ENCODE data around the gene CARNS1. TPM values are rescaled to one million over a fixed set of nuclear protein-coding genes. Genes with fewer than 3 reads are reported as not detected.

Gene CARNS1
- total RNA-seq (2022), result 0.07 TPM in 1 of 2 replicates, not detected in the other
- percentile 12 among the genes with signal in this experiment for Bru-seq, nascent RNA
- percentile 18 among the genes with signal in this experiment for BruChase-seq, experiment 1, labeled RNA remaining after a 6-hour chase
- percentile 16 among the genes with signal in this experiment for BruChase-seq, experiment 2, labeled RNA remaining after a 2-hour chase
- long read RNA-seq, partial matches to known transcripts, result 1 of 1 reads
- long read RNA-seq, other reads (novel, unspliced or antisense), result 0 of 1 reads

GRCh38 chr11:67415501-67416304 lies at the start of gene CARNS1:
Gene CARNS1, plus strand, starts transcription at chr11:67415678. Its CDS starts 522 bp downstream, at chr11:67416200.
- peak within 1 kb of the TSS; percentile 46 for H3K27ac Mint-ChIP-seq (ENCODE audit: low read depth, unreplicated experiment)
- BruUV-seq (replicated peaks), result no TSS peak
- intact Hi-C loops (cut with micrococcal nuclease), result no loop called here
- H3K36me3 Mint-ChIP-seq (ENCODE audit: insufficient read depth, unreplicated experiment), result peaks cover 5% of the 10 kb centered on the region
- TF ChIP-seq, protein P1, sequence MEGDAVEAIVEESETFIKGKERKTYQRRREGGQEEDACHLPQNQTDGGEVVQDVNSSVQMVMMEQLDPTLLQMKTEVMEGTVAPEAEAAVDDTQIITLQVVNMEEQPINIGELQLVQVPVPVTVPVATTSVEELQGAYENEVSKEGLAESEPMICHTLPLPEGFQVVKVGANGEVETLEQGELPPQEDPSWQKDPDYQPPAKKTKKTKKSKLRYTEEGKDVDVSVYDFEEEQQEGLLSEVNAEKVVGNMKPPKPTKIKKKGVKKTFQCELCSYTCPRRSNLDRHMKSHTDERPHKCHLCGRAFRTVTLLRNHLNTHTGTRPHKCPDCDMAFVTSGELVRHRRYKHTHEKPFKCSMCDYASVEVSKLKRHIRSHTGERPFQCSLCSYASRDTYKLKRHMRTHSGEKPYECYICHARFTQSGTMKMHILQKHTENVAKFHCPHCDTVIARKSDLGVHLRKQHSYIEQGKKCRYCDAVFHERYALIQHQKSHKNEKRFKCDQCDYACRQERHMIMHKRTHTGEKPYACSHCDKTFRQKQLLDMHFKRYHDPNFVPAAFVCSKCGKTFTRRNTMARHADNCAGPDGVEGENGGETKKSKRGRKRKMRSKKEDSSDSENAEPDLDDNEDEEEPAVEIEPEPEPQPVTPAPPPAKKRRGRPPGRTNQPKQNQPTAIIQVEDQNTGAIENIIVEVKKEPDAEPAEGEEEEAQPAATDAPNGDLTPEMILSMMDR (IDR thresholded peaks at IDR 0.05; ENCODE audit: unreplicated experiment), result no peak
- H3K9me3 Mint-ChIP-seq (ENCODE audit: unreplicated experiment), result no peaks in the 10 kb centered on the region
- DNase-seq (ENCODE audit: unreplicated experiment), result no peak
- ChIA-PET POLR2A (interaction anchor here (0.6 kb wide), 1 partner anchor 704 kb away, joined by 4 read pairs; no protein-coding TSS in a partner anchor), CTCF (no interaction called here)
- H3K4me3 Mint-ChIP-seq (ENCODE audit: unreplicated experiment), result peak within 1 kb of the TSS; percentile 16
- peaks cover 8% of the 10 kb centered on the region for H3K4me1 Mint-ChIP-seq (ENCODE audit: insufficient read depth, unreplicated experiment)
- no peaks in the 10 kb centered on the region for H3K27me3 Mint-ChIP-seq (ENCODE audit: insufficient read depth, unreplicated experiment)

DNA sequence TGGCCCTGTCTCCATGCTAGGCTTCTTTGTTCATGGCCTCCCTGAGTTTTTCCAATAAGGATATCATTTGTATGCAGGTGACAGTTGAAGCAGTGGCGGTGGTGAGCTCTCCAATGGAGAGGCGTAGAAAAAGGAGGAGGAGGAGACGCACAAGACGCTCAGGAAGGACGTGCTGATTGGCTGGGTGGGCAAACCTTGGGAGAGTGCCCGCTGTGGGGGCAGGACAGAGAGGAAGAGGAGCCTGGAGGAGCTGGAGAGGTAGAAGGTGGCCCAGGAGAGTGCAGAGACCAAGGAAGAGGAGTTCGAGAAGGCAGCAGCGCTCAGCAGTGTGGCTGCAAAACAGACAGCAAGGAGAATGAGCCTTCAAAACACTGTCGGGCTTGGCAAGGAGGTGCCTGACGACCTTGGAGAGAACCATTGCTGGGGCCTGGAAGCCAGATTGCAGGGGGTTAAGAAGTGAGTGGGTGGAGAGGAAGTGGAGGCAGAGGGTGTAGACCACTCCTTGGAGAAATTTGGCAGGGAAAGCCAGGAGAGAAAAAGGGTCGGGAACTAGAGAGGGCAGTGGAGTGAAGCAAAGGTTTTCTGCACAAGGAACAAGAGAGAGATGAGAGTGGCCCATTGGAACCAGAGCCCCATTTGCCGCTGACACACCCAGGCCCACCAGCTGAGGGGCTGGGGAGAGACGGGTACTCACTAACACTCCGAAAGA lies 49.6 kb upstream of the CARNS1 start:
- Mint-ChIP-seq H3K27me3 (ENCODE audit: insufficient read depth, unreplicated experiment) (no peaks in the 10 kb centered on the region), H3K4me1 (ENCODE audit: insufficient read depth, unreplicated experiment) (peaks cover 42% of the 10 kb centered on the region), H3K9me3 (ENCODE audit: unreplicated experiment) (no peaks in the 10 kb centered on the region), H3K36me3 (ENCODE audit: insufficient read depth, unreplicated experiment) (peaks cover 25% of the 10 kb centered on the region), H3K4me3 (ENCODE audit: unreplicated experiment) (no peak overlapping the region), H3K27ac (ENCODE audit: low read depth, unreplicated experiment) (no peak overlapping the region)
- ChIA-PET CTCF (interaction anchor here (0.6 to 18.6 kb wide), 4 partner anchors 10 to 15 kb away, joined by 3 to 659 read pairs (median 4); partner anchors contain the start of gene CLCF1), POLR2A (interaction anchor here (0.7 to 1.2 kb wide), 3 partner anchors 9 to 25 kb away, joined by 3 to 4 read pairs (median 4); partner anchors contain the start of gene RAD9A)
- no peak for DNase-seq (ENCODE audit: unreplicated experiment)
- intact Hi-C loops (cut with micrococcal nuclease), result no loop called here
- BruUV-seq (replicated peaks), result no TSS peak
- TF ChIP-seq, protein P1 (IDR thresholded peaks at IDR 0.05; ENCODE audit: unreplicated experiment), result no peak

GRCh38 chr11:67366546-67366945 lies 48.9 kb upstream of the CARNS1 start:
- Mint-ChIP-seq H3K9me3 (ENCODE audit: unreplicated experiment) (no peaks in the 10 kb centered on the region), H3K36me3 (ENCODE audit: insufficient read depth, unreplicated experiment) (peaks cover 25% of the 10 kb centered on the region), H3K4me1 (ENCODE audit: insufficient read depth, unreplicated experiment) (peaks cover 48% of the 10 kb centered on the region), H3K4me3 (ENCODE audit: unreplicated experiment) (no peak overlapping the region), H3K27ac (ENCODE audit: low read depth, unreplicated experiment) (no peak overlapping the region), H3K27me3 (ENCODE audit: insufficient read depth, unreplicated experiment) (no peaks in the 10 kb centered on the region)
- BruUV-seq (replicated peaks), result no TSS peak
- intact Hi-C loops (cut with micrococcal nuclease), result no loop called here
- POLR2A ChIA-PET, result interaction anchor here (0.7 kb wide), 1 partner anchor 14 kb away, joined by 3 read pairs; no protein-coding TSS in a partner anchor
- DNase-seq (ENCODE audit: unreplicated experiment), result no peak
- TF ChIP-seq, protein P1 (IDR thresholded peaks at IDR 0.05; ENCODE audit: unreplicated experiment), result no peak
- CTCF ChIA-PET, result interaction anchor here (1.2 to 18.6 kb wide), 2 partner anchors 12 to 15 kb away, joined by 3 to 659 read pairs; partner anchors contain the start of gene CLCF1

Measured in MCF 10A (cell line).